ENCODE results near the gene POLR2H.

Gene POLR2H

GRCh38 chr3:184371570-184372018 is 10.1 kb downstream of the POLR2H start:
- peak; percentile 55 for DNase-seq (ENCODE audit: low read depth)

- no peak for DNase-seq (ENCODE audit: low read depth)
These were observed 10.8 kb downstream of the POLR2H start for GRCh38 chr3:184372296-184372821.

- DNase-seq (ENCODE audit: low read depth) = no peak
These were observed 11.4 kb downstream of the POLR2H start for GRCh38 chr3:184372911-184373310.

- DNase-seq (ENCODE audit: low read depth) = no peak
These were observed 11.9 kb downstream of the POLR2H start for GRCh38 chr3:184373422-184373821.

- DNase-seq (ENCODE audit: low read depth) = no peak
These were observed 14.4 kb downstream of the POLR2H start for GRCh38 chr3:184375747-184376461.

GRCh38 chr3:184377374-184377773 is 15.9 kb downstream of the POLR2H start:
- no peak for DNase-seq (ENCODE audit: low read depth)

- no peak for DNase-seq (ENCODE audit: low read depth)
These were observed 16.5 kb downstream of the POLR2H start, which contains the start of gene THPO for GRCh38 chr3:184377882-184378445. Gene THPO (minus strand): TSS chr3:184378207. CDS start chr3:184376259, 1,948 bp downstream.

GRCh38 chr3:184378651-184379357 is 17.3 kb downstream of the POLR2H start:
- no peak for DNase-seq (ENCODE audit: low read depth)

- DNase-seq (ENCODE audit: low read depth) = no peak
These were observed 18.1 kb downstream of the POLR2H start, which contains the start of gene CHRD for GRCh38 chr3:184379358-184380184. Gene CHRD (plus strand): TSS chr3:184380054. CDS start chr3:184380319, 265 bp downstream.

GRCh38 chr3:184380185-184380626 is 18.7 kb downstream of the POLR2H start:
- no peak for DNase-seq (ENCODE audit: low read depth)

GRCh38 chr3:184380627-184381260 is 19.2 kb downstream of the POLR2H start:
- no peak for DNase-seq (ENCODE audit: low read depth)

- DNase-seq (ENCODE audit: low read depth) = no peak
These were observed 20.0 kb downstream of the POLR2H start for GRCh38 chr3:184381261-184382224.

GRCh38 chr3:184382326-184383032 is 21.0 kb downstream of the POLR2H start:
- DNase-seq (ENCODE audit: low read depth) = no peak

- no peak for DNase-seq (ENCODE audit: low read depth)
These were observed 21.7 kb downstream of the POLR2H start for GRCh38 chr3:184383033-184383740.

- DNase-seq (ENCODE audit: low read depth) = no peak
These were observed 22.8 kb downstream of the POLR2H start for GRCh38 chr3:184384342-184384741.

GRCh38 chr3:184384856-184385422 is 23.4 kb downstream of the POLR2H start:
- DNase-seq (ENCODE audit: low read depth) = no peak

GRCh38 chr3:184386047-184386806 is 24.7 kb downstream of the POLR2H start:
- DNase-seq (ENCODE audit: low read depth) = no peak

All from activated T-cell treated with anti-CD3 and anti-CD28 coated beads for 48 hours (primary cell).